Tongue (tissue), 2 donors: ENCODE data around the gene CLINT1. TPM values are rescaled to one million over a fixed set of nuclear protein-coding genes. Genes with fewer than 3 reads are reported as not detected.
"Not testable (repeated sequence)": the region's sequence is repeated elsewhere in the genome, so short reads cannot be mapped to it uniquely, and the experiment has no call there.

Experiments used
- DNase-seq: peaks from one replicate; pipeline ENCODE4 v3.0.0-alpha.2; 2015
- total RNA-seq: library from RNA; depleted of rRNA; stranded (reverse); fragments of >200 nt; gene quantifications from one replicate; pipeline ENCODE4 v1.2.3, GENCODE V29; 2014

Gene CLINT1
- 97.7 TPM for total RNA-seq

GRCh38 chr5:157858527-157859226, at the start of gene CLINT1:
Gene CLINT1, minus strand, starts transcription at chr5:157859145. Its CDS starts 175 bp downstream, at chr5:157858970.
- peak; percentile 94 for DNase-seq

GRCh38 chr5:157908459-157908858, 49.5 kb upstream of the CLINT1 start:
- DNase-seq = no peak

- no peak for DNase-seq
Measured at GRCh38 chr5:157907479-157907878, 48.5 kb upstream of the CLINT1 start.

DNA sequence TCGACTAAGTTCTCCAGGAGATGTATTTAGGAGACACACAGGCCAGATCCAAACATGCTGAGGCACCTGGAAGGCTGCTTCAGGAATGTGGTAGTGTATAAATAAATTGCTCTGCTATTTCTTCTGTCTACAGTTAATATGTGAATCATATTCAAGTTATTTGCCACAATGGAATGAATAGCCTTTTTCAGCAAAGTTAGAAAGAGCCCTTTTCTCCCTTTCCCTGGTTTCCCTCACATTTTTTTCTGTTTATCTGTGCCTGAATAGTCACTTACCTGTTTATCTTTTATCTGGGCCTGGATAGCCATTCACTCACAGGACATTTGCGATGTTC, 44.1 kb upstream of the CLINT1 start:
- DNase-seq = no peak

DNA sequence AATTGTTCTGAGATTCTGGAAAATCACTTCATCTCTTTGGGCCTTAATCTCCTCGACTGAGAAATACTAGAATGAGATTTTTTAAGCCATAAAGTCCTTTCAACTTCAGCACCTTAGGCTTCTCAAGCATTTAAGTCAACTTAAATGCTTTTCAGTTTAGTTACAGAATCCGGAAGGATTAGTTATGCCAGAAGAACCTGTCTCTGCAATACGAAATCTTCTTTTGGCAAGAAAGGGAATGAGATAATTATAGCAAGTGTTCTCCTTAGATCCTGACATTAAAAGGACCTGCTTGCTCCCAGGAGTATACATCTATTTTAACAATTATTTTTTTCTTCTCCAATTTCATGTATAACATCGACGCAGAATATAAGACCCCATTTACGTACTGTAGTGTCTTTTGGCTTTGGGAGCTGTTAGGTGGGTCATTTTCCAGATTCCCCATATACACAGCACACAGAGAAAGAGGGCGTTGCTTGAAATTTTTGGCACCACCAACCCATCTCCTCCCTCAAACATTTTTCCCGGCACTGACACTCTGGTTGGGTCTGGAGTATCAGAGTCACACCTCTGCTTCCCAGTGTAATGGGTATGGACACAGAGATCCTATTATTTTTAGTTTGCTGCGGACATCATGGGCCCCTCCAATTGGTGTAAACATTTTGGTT, 43.6 kb upstream of the CLINT1 start:
- DNase-seq = peak; percentile 32

GRCh38 chr5:157900644-157901043, 41.7 kb upstream of the CLINT1 start:
- DNase-seq = no peak

DNA sequence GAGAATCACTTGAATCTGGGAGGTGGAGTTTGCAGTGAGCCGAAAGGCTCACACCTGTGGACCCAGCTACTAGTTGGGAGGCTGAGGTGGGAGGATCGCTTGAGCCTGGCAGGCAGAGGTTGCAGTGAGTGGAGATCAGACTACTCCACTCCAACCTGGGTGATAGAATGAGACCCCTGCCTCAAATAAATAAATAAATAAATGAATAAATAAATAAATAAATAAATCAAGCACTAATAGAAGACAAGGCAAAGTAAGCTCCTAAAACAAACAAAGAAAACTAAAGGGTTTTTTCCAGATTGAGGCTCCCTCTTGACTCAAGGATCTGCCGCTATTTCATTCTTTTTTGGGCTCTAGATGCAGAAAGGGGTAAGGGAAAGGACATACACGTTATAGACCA, 34.7 kb upstream of the CLINT1 start:
- no peak for DNase-seq

DNA sequence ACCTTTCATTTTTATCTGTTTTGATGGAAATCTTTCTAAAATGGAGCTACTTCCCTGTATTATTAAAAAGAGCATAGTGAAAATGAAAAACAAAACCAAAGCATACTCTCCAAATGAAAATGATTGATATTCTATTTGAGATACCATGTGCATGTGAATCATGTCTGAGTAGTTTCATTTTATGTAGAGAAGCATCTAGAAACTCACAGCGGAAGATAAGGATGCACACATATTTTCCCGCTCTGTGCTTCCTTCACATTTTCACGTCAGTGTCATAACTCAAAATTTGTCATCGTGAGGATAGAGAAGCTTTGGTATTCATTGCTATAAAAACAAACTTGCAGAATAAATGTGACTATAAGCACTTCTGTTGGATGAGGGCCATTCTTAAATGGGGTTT, 34.0 kb upstream of the CLINT1 start:
- DNase-seq = no peak

DNA sequence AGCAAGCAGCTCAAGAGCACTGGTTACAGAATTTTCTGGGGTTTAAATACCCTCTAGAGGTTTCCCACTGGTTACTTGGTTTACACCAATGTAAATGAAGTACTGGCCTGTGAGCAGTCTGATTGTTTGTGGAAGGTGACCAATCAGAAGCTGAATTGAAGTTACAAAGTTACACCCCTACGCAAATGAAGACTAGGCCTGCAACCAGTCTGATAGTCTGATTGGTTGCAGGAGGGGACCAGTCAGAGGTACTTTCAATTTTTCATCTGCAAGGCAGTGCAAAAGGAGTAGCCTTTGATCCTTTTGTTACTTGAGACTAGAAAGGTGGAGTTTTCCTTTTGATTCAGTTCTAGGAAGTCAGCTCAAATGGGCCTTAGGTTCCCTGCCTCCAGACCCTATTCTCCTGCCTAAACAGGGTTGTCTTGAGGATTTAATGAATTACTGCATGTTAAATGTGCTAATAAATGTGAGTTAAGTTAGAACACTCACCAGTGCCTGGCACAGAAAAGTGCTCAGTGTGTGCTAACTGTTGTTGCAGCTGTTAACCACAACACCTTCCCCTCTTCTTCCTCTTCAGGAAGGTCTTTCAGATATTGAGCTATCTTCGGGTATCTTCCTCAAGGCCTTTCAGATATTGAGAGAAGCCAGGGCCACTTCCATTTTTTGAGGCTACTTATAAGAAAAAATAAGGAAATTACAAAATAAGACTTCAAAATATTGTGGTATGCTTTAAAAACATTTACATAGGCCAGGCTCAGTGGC, 32.1 kb upstream of the CLINT1 start:
- DNase-seq = no peak

DNA sequence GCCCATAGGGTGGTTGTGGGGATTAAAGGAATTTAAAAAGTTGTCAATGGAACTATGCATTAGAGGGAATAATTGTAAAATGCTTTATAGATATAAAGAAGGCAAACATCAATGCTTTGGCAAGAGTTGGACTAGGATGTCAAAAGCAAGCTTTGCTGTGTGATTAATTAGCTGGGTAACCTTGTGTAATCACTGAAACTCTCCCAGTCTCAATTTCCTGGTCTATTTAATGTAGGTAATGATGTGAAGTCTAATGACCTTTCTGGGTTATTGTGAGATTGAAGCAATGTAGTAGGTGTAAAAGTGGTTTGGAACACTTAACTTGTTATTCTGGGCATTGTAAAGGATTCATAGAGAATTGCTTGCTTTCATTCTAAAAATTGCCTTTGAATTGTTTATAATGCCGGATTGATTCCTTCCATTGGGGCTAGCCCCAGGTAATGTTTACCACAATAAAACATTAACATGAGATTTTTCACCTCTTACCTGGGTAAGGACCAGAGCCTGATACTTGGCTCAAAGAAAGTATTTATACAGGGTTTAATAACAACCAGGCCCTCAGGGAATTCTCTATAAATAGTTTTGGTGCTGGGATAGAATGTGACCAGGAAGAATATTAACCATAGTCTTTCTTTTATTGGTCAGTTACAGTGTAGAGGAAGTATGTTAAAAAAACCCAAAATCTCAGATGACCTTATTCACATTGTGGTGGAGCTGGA, 30.0 kb upstream of the CLINT1 start:
- no peak for DNase-seq

- DNase-seq = no peak
Measured at GRCh38 chr5:157886796-157887380, 27.9 kb upstream of the CLINT1 start.

DNA sequence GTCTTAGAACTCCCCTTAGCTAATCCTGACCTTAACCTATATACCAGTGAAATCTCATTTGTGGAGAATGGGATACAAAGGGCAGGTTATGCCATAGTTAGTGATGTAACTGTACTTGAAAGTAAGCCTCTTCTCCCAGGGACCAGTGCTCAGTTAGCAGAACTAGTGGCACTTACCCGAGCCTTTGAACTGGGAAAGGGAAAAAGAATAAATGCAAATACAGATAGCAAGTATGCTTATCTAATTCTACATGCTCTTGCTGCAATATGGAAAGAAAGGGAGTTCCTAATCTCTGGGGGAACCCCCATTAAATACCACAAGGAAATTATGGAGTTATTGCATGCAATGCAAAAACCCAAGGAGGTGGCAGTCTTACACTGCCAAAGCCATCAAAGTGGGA, 26.1 kb upstream of the CLINT1 start:
- DNase-seq = not testable (repeated sequence)

GRCh38 chr5:157881498-157881897, 22.6 kb upstream of the CLINT1 start:
- not testable (repeated sequence) for DNase-seq

GRCh38 chr5:157877821-157878220, 18.9 kb upstream of the CLINT1 start:
- no peak for DNase-seq

GRCh38 chr5:157874861-157875260, 15.9 kb upstream of the CLINT1 start:
- DNase-seq = no peak

DNA sequence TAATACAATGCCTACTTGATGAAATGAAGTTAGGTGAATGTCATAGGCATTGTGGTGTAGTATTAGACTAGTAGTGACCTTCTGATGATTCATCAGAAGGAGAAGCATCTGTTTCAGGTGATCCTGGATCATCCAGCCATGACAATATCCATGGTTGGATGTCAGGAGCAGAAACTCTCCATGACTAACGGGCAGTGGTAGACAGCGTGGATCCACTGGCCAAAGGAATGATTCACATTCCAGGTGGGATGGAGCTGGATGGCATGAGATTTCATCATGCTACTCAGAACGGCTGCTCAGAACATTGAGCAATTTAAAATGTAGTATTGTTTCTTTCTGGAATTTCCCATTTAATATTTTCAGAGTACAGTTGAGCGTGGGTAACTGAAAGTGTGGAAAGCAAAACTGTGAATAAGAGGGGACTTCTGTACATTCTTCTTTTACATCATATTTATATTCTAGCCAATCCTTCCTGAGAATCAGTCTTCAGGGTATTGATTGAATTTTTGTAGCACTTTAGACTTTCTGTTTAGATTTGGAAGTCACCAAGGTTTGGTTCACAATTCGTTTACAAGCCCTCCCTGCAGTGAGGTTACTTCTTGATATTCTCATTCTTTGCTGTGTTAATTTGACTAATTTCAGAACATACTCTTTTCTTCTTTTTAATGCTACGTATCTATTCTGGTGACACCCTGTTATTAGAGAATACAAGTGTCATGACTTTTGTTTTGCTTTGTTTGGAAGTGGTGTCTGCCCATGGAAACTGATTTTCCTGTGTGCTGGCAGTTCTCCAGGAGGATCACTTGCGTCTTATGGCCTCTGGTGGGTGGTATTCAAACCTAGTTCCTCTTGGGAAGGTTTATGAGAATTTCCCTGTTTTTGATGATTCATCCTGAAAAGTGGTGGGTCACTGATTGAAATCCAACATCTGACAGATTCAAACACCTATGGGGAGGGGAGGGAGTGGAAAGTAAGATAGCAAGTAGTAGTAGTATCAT, 12.2 kb upstream of the CLINT1 start:
- DNase-seq = peak; percentile 29

DNA sequence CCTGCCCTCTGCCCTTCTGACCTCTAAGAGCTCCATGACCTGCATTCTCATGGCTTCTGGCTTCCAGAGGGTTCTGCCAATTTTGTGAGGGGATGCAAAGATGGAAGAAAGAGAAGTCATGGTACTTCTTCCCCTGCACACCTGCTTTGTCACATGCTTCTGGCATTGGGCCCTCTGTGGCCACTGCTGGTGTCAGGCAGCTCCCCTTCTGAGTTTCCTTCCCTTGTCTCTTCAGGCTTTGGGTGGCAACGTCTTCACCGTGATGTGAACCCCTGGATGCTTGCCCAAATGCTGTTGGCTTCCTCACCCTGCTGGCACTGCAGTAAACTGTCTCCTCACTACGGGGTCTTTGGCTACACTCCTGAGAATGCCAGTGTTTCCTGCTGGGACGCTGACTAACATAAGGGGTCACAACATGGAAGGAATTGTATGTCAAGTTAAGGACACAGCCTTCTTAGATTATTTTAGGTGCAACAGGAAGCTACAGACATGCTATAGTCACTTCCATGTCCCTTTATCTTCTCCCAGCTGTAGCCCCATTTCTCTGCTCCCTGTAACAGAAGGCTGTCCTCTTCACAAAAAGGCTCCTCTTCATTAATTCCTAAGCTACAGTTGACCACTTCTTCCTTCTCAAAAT, 8.9 kb upstream of the CLINT1 start:
- DNase-seq = no peak

GRCh38 chr5:157866536-157866935, 7.6 kb upstream of the CLINT1 start:
- no peak for DNase-seq

GRCh38 chr5:157865781-157866180, 6.8 kb upstream of the CLINT1 start:
- DNase-seq = no peak

DNA sequence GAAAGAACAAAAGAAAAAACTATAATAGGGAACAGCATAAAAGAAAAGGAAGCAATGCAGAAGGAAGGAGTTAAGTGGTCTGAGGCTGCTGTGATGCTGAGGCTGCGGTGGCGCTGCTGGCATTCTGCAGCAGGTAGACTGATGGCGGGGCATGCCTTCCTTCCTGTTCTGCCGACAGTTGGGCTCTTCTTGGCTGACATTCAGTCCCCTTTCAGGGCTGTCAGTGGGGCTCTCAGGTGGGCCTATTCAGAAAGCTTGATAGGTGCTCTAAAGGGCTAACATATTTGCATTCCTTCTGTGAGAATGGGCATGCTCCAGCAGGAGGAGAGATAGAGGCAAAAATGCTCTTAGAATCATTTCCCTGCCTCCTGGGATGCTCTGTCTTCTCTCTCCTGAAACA, 5.1 kb upstream of the CLINT1 start:
- DNase-seq = no peak
